Cardiac fibroblast (primary cell): ENCODE results near the gene AGTRAP.

Experiments used
- DNase-seq, 2 donors: peaks; one replicate each; pipeline versions ENCODE4 v3.0.0 to v3.0.0-alpha.2; 2010; ENCODE audit warnings: low read depth in 2 of 2
- H3K4me3 ChIP-seq, 2 donors: replicated peaks in 1 of 2; 1 replicate in 1 of 2; 2 replicates in 1 of 2; pipeline ENCODE4 v1.5.1; 2011; ENCODE audit warnings: low read depth in 2 of 2, low read length in 2 of 2, mild to moderate bottlenecking in 2 of 2, moderate library complexity in 1 of 2
- TF ChIP-seq, protein P1 (sequence below): IDR thresholded peaks from one replicate; pipeline ENCODE4 v1.5.1; 2011; ENCODE audit warnings: low read depth, mild to moderate bottlenecking, low read length, inconsistent platforms

The AGTRAP gene

DNA sequence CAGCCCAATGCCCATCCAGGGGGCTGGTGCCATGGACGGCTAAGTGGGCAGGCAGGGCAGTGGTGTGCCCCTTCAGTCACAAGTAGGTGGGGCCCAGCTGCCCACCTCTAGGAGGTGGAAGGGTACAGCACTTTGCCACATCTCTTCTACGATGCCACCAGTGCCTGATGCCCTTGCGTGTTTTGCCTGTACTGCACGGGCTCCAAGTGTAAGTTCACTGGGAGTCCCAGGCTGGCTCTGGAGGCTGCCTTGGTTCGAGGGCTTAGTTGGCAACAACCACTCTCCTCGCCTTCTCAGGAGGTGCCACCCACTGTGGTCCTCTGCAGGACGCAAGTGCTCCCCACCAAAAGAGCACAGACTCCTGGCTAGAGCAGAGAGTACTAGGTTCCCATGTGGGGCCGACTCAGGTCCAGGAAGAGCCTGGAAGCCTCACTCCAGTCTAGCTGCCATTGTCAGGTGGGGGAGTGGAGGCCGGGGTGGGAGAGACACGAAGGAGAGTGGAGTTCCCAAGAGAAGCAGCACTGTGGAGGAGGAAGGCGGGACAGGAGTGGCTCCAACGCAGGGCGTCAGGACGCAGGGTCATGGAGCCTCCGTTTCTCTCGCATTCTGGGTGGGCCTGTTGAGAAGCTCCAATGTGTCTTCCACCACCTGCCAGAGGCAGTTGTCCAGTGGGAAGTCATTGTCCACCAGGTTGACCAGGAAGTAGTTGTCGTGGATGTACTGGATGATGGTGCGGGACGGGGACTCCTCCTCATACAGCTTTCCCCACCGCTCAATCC is 54.4 kb downstream of the AGTRAP start:
- no peak overlapping the region for H3K4me3 ChIP-seq
- DNase-seq, result no peak
- TF ChIP-seq, protein P1, sequence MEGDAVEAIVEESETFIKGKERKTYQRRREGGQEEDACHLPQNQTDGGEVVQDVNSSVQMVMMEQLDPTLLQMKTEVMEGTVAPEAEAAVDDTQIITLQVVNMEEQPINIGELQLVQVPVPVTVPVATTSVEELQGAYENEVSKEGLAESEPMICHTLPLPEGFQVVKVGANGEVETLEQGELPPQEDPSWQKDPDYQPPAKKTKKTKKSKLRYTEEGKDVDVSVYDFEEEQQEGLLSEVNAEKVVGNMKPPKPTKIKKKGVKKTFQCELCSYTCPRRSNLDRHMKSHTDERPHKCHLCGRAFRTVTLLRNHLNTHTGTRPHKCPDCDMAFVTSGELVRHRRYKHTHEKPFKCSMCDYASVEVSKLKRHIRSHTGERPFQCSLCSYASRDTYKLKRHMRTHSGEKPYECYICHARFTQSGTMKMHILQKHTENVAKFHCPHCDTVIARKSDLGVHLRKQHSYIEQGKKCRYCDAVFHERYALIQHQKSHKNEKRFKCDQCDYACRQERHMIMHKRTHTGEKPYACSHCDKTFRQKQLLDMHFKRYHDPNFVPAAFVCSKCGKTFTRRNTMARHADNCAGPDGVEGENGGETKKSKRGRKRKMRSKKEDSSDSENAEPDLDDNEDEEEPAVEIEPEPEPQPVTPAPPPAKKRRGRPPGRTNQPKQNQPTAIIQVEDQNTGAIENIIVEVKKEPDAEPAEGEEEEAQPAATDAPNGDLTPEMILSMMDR, result no peak

- peak; percentile 90 to 99 for DNase-seq
- H3K4me3 ChIP-seq, result no peak overlapping the region
- TF ChIP-seq, protein P1, result no peak
Measured at GRCh38 chr1:11790880-11791715, 55.2 kb downstream of the AGTRAP start.

- DNase-seq, result no peak
- H3K4me3 ChIP-seq, result no peak overlapping the region
- TF ChIP-seq, protein P1, result no peak
Measured at GRCh38 chr1:11792106-11792505, 56.2 kb downstream of the AGTRAP start.

GRCh38 chr1:11793819-11794218 is 57.9 kb downstream of the AGTRAP start:
- no peak overlapping the region for H3K4me3 ChIP-seq
- DNase-seq, result no peak

DNA sequence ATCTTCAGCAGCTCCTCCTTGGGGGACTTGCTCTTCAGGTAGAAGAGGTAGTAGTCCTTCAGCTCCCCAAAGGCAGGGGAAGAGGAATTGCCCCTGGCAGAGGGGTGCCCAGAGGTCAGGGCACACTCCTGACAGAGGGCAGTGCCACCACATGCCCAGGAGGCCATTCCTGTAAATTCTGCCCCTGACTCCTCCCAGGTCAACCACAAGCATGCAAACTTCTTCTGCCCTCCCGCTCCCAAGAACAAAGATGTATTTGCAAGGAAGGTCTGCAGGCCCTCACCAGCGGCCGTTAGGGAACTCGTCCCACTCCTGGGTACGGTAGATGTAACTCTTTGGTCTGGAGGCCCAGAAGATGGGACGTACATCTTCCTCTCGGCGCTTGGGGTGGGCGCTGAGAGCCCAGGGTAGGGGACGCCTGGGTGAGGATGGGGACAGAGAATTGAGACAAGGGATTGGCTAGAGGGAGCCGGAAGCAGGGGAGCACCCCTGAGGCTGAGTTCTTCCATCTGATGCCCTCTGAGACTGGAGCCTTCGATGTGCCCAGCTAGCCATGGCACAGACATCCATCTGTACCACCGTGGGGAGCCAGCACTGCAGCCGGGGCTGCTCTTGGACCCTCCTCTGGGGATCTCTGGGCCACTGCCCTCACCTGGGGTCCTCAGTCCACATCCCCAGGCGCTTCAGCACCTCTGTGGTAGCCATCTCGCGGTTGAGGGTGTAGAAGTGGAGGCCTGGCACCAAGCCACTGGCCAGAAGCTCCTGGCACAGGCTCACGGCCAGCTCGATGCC is 58.7 kb downstream of the AGTRAP start:
- H3K4me3 ChIP-seq, result no peak overlapping the region
- no peak for DNase-seq
- TF ChIP-seq, protein P1, result no peak

More at GRCh38 chr1:11793819-11794218, 57.9 kb downstream of the AGTRAP start:
- TF ChIP-seq, protein P1, result no peak

- TF ChIP-seq, protein P1, result no peak
- no peak for DNase-seq
- H3K4me3 ChIP-seq, result no peak overlapping the region
Measured at GRCh38 chr1:11795238-11795890, 59.4 kb downstream of the AGTRAP start.
